ENCODE data around the gene SLC9A4. TPM values are rescaled to one million over a fixed set of nuclear protein-coding genes. Genes with fewer than 3 reads are reported as not detected.
"Not testable (repeated sequence)": the region's sequence is repeated elsewhere in the genome, so short reads cannot be mapped to it uniquely, and the experiment has no call there.

SLC9A4 gene
- total and polyA plus RNA-seq, 4 donors = 0.06 to 0.30 (median 0.10) TPM

DNA sequence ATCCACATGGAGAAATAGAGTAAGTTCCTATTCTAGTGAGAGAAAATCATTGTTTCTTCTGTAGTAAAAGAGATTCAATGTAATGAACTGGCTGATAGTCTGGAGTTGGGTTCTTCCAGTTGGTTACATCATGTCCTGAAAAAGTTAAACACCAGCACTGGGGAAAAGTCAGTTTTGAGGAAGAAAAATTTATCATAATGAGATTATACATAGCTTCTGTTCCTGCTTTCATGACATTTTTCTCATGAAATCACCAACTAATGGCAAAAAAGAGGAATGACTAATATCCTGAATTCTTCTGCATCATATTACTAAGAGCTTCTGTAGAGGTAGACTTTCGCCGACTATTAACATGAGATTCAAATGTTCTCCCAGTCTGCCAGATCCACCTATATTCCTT is 77.1 kb downstream of the SLC9A4 start:
- DNase-seq (ENCODE audit: low read depth in 4 of 6, low spot score in 6 of 6) = no peak
- Histone ChIP-seq H3K9me3 (ENCODE audit: control insufficient read depth, insufficient read depth, low read length) (peaks cover 2% of the 10 kb centered on the region), H3K36me3 (ENCODE audit: control insufficient read depth, insufficient read depth, low read length) (no peaks in the 10 kb centered on the region), H3K27ac (ENCODE audit: low read depth, low read length) (no peak overlapping the region), H3K27me3 (ENCODE audit: control insufficient read depth, insufficient read depth, low read length) (no peaks in the 10 kb centered on the region), H3K4me3 (ENCODE audit: low read depth, low read length) (no peak overlapping the region), H3K4me1 (ENCODE audit: control insufficient read depth, insufficient read depth, low read length) (no peaks in the 10 kb centered on the region)
- WGBS (ENCODE audit: insufficient coverage) = 79% methylated on average over 2 of the region's 2 CpGs

GRCh38 chr2:102551329-102552096 is 78.5 kb downstream of the SLC9A4 start:
- Histone ChIP-seq H3K4me1 (ENCODE audit: control insufficient read depth, insufficient read depth, low read length) (no peaks in the 10 kb centered on the region), H3K36me3 (ENCODE audit: control insufficient read depth, insufficient read depth, low read length) (no peaks in the 10 kb centered on the region), H3K27me3 (ENCODE audit: control insufficient read depth, insufficient read depth, low read length) (no peaks in the 10 kb centered on the region), H3K4me3 (ENCODE audit: low read depth, low read length) (no peak overlapping the region), H3K9me3 (ENCODE audit: control insufficient read depth, insufficient read depth, low read length) (peaks cover 2% of the 10 kb centered on the region), H3K27ac (ENCODE audit: low read depth, low read length) (no peak overlapping the region)
- no CpG with 5 or more reads among the region's 2 CpGs for WGBS (ENCODE audit: insufficient coverage)
- no peak for DNase-seq (ENCODE audit: low read depth in 4 of 6, low spot score in 6 of 6)

DNA sequence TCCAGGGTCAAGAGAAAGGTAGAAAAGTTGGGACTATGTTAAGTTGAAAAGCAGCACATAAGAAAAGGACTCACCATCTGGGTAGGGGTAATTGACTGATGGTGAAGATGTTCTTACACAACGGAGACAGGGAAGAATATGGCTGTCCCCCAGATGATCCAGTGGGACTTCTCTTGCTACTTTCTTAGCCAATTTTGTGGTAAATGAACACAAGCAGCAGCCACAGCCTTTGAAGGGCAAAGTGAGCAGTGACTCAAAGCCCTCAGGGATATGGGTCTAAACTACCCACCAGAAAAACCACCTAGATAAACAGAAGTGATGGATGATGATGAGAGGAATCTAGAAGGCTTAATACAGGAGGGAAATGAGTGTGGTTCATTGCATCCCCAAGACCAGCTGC is 80.6 kb downstream of the SLC9A4 start:
- Histone ChIP-seq H3K27me3 (ENCODE audit: control insufficient read depth, insufficient read depth, low read length) (no peaks in the 10 kb centered on the region), H3K9me3 (ENCODE audit: control insufficient read depth, insufficient read depth, low read length) (peaks cover 2% of the 10 kb centered on the region), H3K36me3 (ENCODE audit: control insufficient read depth, insufficient read depth, low read length) (no peaks in the 10 kb centered on the region), H3K4me3 (ENCODE audit: low read depth, low read length) (no peak overlapping the region), H3K4me1 (ENCODE audit: control insufficient read depth, insufficient read depth, low read length) (no peaks in the 10 kb centered on the region), H3K27ac (ENCODE audit: low read depth, low read length) (no peak overlapping the region)
- no peak for DNase-seq (ENCODE audit: low read depth in 4 of 6, low spot score in 6 of 6)
- no CpG with 5 or more reads among the region's 1 CpG for WGBS (ENCODE audit: insufficient coverage)

DNA sequence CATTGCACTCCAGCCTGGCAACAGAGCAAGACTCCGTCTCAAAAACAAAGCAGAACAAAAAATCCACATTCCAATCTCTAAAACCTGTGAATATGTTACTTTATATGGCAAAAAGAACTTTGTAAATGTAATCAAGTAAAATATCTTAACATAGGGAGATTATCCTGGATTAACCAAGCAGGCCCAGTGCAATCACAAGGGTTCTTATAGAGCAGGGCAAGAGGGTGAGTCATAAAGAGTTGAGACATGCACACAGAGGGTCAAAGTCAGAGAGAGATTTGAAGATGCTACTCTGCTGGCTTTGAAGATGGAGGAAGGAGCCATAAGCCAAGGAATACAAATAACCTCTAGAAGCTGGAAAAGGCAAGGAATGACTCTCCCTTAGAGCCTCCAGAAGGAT is 85.4 kb downstream of the SLC9A4 start:
- no peaks in the 10 kb centered on the region for H3K9me3 ChIP-seq (ENCODE audit: control insufficient read depth, insufficient read depth, low read length)
- H3K27me3 ChIP-seq (ENCODE audit: control insufficient read depth, insufficient read depth, low read length) = no peaks in the 10 kb centered on the region
- no peaks in the 10 kb centered on the region for H3K4me1 ChIP-seq (ENCODE audit: control insufficient read depth, insufficient read depth, low read length)
- no peak overlapping the region for H3K27ac ChIP-seq (ENCODE audit: low read depth, low read length)
- no peak for DNase-seq (ENCODE audit: low read depth in 4 of 6, low spot score in 6 of 6)
- no peaks in the 10 kb centered on the region for H3K36me3 ChIP-seq (ENCODE audit: control insufficient read depth, insufficient read depth, low read length)
- whole genome bisulfite sequencing (ENCODE audit: insufficient coverage) = no CpG with 5 or more reads among the region's 1 CpG
- no peak overlapping the region for H3K4me3 ChIP-seq (ENCODE audit: low read depth, low read length)

- not testable (repeated sequence) for H3K36me3 ChIP-seq (ENCODE audit: control insufficient read depth, insufficient read depth, low read length); H3K27ac ChIP-seq (ENCODE audit: low read depth, low read length)
- WGBS (ENCODE audit: insufficient coverage) = no CpG with 5 or more reads among the region's 1 CpG
These were observed 89.5 kb downstream of the SLC9A4 start for GRCh38 chr2:102562542-102562941.

DNA sequence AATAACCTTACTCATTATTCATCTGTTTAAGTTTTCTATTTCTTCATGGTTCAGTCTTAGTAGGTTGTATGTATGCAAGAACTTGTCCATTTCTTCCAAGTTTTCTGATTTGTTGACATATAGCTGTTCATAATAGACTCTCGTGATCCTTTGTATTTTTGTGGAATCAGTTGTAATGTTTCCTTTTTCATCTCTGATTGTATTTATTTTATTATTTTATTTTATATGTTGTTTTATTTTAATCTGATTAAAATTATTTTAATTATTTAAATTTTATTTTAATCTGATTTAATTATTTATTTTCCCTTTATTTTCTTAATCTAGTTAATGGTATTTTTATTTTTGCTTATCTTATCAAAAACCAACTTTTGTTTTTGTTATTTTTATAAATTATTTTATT is 102.9 kb downstream of the SLC9A4 start:
- no peaks in the 10 kb centered on the region for H3K27me3 ChIP-seq (ENCODE audit: control insufficient read depth, insufficient read depth, low read length)
- WGBS (ENCODE audit: insufficient coverage) = no CpG with 5 or more reads among the region's 1 CpG
- H3K4me1 ChIP-seq (ENCODE audit: control insufficient read depth, insufficient read depth, low read length) = no peaks in the 10 kb centered on the region
- no peak for DNase-seq (ENCODE audit: low read depth in 4 of 6, low spot score in 6 of 6)
- no peak overlapping the region for H3K27ac ChIP-seq (ENCODE audit: low read depth, low read length)
- H3K36me3 ChIP-seq (ENCODE audit: control insufficient read depth, insufficient read depth, low read length) = no peaks in the 10 kb centered on the region
- H3K4me3 ChIP-seq (ENCODE audit: low read depth, low read length) = no peak overlapping the region
- H3K9me3 ChIP-seq (ENCODE audit: control insufficient read depth, insufficient read depth, low read length) = no peaks in the 10 kb centered on the region

More at GRCh38 chr2:102562542-102562941, 89.5 kb downstream of the SLC9A4 start:
- DNase-seq (ENCODE audit: low read depth in 4 of 6, low spot score in 6 of 6); H3K27me3 ChIP-seq (ENCODE audit: control insufficient read depth, insufficient read depth, low read length); H3K4me3 ChIP-seq (ENCODE audit: low read depth, low read length); H3K9me3 ChIP-seq (ENCODE audit: control insufficient read depth, insufficient read depth, low read length); H3K4me1 ChIP-seq (ENCODE audit: control insufficient read depth, insufficient read depth, low read length): not testable (repeated sequence)

- DNase-seq (ENCODE audit: low read depth in 4 of 6, low spot score in 6 of 6) = no peak
- H3K9me3 ChIP-seq (ENCODE audit: control insufficient read depth, insufficient read depth, low read length) = no peaks in the 10 kb centered on the region
- no CpG with 5 or more reads among the region's 2 CpGs for WGBS (ENCODE audit: insufficient coverage)
These were observed 105.3 kb downstream of the SLC9A4 start for GRCh38 chr2:102578376-102578775.

DNA sequence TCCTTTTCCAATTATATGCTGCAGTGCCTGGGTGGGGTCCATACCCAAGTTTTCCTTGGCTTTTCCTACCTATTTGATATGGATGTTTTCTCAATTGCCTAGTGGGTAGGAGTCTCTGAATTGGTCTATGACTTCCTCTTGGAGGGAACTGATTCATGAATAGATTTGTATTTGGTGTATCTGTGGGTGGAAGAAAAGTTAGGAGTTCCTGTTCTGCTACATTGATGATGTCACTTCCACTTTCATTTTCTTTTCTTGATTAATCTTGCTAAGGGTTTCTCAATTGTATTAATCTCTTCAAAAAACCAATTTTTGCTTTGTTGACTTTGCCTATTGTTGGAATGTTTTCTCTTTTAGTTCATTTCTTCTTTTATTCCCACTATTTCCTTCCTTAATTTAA is 108.9 kb downstream of the SLC9A4 start:
- Histone ChIP-seq H3K4me3 (ENCODE audit: low read depth, low read length) (no peak overlapping the region), H3K36me3 (ENCODE audit: control insufficient read depth, insufficient read depth, low read length) (no peaks in the 10 kb centered on the region), H3K4me1 (ENCODE audit: control insufficient read depth, insufficient read depth, low read length) (no peaks in the 10 kb centered on the region), H3K27ac (ENCODE audit: low read depth, low read length) (no peak overlapping the region), H3K9me3 (ENCODE audit: control insufficient read depth, insufficient read depth, low read length) (no peaks in the 10 kb centered on the region), H3K27me3 (ENCODE audit: control insufficient read depth, insufficient read depth, low read length) (no peaks in the 10 kb centered on the region)
- no peak for DNase-seq (ENCODE audit: low read depth in 4 of 6, low spot score in 6 of 6)

More at GRCh38 chr2:102578376-102578775, 105.3 kb downstream of the SLC9A4 start:
- H3K27me3 ChIP-seq (ENCODE audit: control insufficient read depth, insufficient read depth, low read length) = no peaks in the 10 kb centered on the region
- no peaks in the 10 kb centered on the region for H3K4me1 ChIP-seq (ENCODE audit: control insufficient read depth, insufficient read depth, low read length)
- no peaks in the 10 kb centered on the region for H3K36me3 ChIP-seq (ENCODE audit: control insufficient read depth, insufficient read depth, low read length)
- H3K4me3 ChIP-seq (ENCODE audit: low read depth, low read length) = no peak overlapping the region
- no peak overlapping the region for H3K27ac ChIP-seq (ENCODE audit: low read depth, low read length)

DNA sequence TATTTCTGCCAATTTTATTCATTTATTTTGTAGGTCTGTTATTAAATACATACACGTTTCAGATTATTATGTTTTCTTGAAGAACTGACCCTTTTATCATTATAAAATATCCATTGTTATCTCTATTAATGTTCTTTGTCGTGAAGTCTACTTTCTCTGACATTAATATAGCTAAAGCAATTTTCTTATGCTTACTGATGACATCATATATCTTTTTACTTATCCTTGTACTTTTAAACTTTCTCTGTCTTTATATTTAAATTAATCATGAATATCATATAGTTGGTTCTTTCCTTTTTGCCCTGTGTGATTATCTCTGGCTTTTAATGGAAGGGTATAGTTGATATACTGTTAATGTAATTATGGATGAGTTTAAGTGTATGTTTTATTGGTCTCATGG is 109.8 kb downstream of the SLC9A4 start:
- no peak for DNase-seq (ENCODE audit: low read depth in 4 of 6, low spot score in 6 of 6)
- H3K4me1 ChIP-seq (ENCODE audit: control insufficient read depth, insufficient read depth, low read length) = no peaks in the 10 kb centered on the region
- H3K27ac ChIP-seq (ENCODE audit: low read depth, low read length) = no peak overlapping the region
- no peaks in the 10 kb centered on the region for H3K9me3 ChIP-seq (ENCODE audit: control insufficient read depth, insufficient read depth, low read length)
- H3K4me3 ChIP-seq (ENCODE audit: low read depth, low read length) = no peak overlapping the region
- no peaks in the 10 kb centered on the region for H3K27me3 ChIP-seq (ENCODE audit: control insufficient read depth, insufficient read depth, low read length)
- no peaks in the 10 kb centered on the region for H3K36me3 ChIP-seq (ENCODE audit: control insufficient read depth, insufficient read depth, low read length)
- WGBS (ENCODE audit: insufficient coverage) = no CpG with 5 or more reads among the region's 2 CpGs
